Activated CD8-positive, alpha-beta memory T cell treated with anti-CD3 and anti-CD28 coated beads, Interleukin-2, amount 50 U/mL, for 24 hours (primary cell): Measurements from ENCODE around the gene IMPACT.

Experiments used
- DNase-seq: peaks from one replicate; pipeline ENCODE4 v3.0.0-alpha.2; 2020; ENCODE audit errors: extremely low read depth

The IMPACT gene

DNA sequence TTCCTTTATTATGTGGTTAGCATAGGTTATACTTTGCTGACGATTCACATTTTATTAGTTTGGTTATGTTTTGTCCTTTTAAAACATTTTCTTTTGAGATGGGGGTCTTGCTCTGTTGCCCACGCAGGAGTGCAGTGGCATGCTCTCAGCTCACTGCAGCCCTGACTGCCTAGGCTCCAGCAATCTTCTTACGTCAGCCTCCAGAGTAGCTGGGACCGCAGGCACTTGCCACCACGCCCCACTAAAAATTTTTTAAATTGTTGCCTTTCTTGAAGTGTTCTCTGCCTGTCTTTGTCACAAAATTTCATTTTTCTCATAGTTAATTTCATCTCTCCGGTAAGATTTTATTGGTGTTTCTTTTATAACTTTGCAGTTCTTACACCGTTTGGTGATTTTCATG lies 52.9 kb downstream of the IMPACT start:
- no peak for DNase-seq

DNA sequence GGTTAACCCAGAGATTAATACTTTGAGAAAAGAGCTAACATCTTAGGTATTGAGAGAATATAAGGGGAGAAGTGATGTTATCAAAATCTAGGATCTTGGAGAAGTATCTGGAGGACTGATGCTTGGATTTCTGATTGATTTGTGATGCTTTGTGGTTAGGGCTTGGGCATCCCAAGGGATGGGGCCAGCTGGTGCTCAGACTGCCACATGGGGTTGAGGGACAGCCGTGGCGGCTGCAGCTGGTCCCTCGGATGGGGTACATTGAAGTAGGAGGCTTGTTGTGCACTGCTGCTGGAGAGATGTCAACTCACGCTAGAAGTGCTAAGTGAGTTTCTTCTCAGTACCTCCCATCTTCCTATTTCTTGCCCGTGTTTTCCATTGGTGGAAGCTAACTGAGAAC lies 56.4 kb downstream of the IMPACT start:
- DNase-seq, result no peak

GRCh38 chr18:24485681-24486080 lies 59.2 kb downstream of the IMPACT start:
- DNase-seq, result no peak

DNA sequence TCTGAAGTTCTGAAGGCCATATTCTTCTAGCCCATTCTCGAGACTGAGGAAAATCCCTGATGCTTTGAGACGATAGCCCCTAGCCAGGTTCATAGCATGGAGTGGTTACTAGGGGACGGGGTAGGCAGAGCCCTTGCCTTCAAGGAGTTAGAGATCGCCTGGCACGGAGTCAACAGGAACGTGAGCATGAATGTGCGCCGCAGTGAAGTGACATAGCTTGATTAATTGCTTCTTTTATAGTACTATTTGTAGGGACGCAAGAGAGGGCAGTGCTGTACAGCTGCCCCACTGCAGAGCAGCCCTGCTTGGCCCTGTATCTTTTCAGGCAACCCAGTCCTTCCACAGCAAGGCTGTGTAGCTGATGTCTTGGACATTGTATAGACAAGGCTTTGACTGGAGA lies 60.2 kb downstream of the IMPACT start:
- DNase-seq, result no peak

DNA sequence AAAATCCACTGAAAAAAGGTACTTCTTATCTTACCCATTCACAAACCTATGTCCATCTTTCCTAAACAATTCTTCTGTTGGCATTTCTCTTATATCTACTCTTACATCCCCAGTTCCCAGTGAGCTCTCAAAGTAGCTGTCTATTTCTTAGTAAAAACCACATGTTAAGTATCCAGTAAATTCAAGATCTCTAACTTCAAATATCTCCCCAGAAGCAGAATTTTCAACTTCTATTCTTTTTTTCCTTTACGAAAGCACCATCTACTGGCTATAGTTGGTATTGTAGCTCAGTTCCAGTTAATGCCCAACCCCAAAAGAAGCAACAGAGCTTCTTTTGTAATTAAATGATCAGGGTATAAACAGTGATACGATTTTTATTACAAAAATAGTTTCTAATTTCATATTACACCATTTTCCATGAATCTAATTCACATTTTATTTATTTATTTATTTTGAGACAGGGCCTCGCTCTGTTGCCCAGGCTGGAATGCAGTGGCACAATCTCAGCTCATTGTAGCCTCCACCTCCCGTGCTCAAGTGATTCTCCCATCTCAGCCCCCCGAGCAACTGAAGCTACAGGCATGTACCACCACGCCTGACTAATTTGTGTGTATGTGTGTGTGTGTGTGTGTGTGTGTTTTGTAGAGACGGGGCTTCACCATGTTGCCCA lies 62.5 kb downstream of the IMPACT start:
- DNase-seq, result no peak

DNA sequence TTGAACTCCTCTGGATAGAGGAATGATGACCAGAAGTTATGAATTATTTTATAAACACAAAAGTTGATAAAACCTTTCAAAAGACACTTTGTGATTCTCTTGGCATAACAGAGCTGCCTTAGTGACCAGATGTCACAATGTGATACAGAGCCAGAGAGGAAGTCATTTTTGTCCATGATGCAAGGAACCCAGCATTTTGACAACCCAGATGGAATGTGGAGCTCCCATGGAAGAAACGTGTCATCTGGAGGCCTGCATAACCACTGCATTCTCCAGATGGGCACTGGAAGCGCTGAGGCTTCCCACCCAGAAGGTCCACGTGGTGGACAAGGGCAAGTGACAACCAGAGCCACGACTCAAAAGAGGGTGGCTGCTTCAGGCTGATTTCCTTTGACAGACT lies 64.1 kb downstream of the IMPACT start:
- no peak for DNase-seq

- DNase-seq, result no peak
These were observed 65.7 kb downstream of the IMPACT start for GRCh38 chr18:24491927-24492834.

DNA sequence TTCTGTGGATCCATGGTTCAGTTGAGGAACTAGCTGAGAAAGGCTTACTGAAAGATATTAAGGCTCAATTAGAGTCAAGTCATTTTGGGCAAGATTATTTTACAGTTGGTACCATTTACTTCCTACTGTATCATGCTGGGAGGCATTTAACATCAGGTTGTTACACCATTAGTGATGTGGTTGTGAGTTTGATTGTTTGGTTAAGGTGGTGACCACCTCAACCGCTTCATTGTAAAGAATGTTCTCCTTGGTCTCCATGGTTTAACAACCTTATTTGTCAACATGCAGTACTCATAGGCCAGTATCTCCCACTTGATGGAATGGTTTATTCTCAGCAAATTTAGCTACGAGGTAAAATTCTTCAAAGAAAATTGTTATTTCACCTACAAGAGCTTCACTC lies 68.1 kb downstream of the IMPACT start:
- no peak for DNase-seq

DNA sequence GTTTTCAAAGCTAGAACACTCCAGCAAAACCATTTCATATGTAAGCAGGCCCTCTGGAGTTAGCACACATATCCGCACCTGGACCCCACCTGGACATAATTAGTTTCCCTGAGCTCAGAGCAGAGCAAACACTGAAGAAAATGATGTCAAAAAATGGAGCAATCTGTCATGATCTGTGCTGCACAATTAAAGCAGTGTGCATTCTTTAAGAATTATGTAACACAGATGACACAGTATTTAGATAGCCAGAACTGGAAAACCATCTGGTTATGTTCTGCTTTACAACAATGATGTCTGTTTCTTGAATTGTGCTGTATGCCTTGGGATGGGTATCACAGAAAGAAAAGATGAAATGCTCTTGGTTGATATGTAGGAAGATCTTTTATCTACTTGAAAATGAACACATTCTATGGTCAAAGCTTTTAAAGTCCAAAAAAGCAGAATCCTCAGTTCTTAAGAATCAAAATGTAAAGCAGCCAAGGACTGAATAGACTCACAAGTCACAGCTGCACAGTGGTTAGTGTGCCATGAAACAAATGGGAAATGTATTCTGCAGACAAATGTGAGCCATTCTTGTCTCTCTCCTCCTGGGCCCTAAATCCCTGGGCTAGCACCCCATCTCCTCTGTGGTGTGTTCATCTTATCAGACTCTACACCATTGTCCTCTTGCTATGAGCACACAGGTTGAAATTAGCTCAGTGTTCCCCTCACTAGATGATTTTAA lies 70.7 kb downstream of the IMPACT start:
- no peak for DNase-seq

DNA sequence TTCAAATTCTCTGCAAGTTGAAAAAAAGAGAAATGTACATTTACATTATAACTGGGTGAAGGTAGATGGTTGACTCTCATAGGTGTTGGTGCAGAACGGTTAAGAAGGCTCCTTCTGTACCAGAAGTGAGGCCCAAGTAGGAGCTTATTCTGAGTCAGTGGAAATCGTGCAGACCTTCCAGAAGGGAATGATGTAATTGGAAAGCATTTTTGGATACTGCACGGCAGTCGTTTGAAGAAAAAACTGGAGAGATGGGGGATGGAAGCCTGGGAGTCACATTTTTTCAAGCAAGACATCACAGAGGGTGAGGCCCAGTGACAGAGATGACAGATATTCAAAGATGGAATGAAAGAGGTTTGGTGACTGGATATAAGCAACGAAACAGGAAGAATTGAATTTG lies 73.3 kb downstream of the IMPACT start:
- DNase-seq, result no peak

DNA sequence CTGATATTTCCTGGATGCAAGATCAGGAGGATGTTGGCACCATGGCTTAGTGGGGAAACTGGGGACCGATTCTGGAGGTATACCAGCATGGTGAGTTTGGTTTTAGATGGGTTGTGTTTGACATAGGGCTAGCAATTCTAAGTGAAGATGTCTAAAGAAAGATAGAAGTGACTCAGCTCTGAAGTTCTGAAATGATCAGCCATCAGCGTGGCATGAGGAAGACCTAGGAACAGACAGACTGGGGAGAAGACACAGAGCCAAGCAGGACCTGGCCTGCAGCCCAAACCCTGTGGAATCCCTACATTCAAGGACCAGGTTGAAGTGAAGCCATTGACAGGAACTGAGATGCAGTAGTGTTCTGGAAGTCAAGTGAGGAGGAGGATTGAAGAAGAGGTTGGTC lies 73.7 kb downstream of the IMPACT start:
- no peak for DNase-seq

- no peak for DNase-seq
These were observed 74.3 kb downstream of the IMPACT start for GRCh38 chr18:24500766-24501165.

- DNase-seq, result no peak
These were observed 76.4 kb downstream of the IMPACT start for GRCh38 chr18:24502667-24503523.
